HG02981 (cell line): Measurements from ENCODE around the gene TAOK3.
"Not testable (repeated sequence)": the region's sequence is repeated elsewhere in the genome, so short reads cannot be mapped to it uniquely, and the experiment has no call there.

Experiments used
- ATAC-seq: cut with Tn5 transposase; IDR thresholded peaks from one replicate; pipeline ENCODE4 v1.9.1; 2021; ENCODE audit warnings: mild to moderate bottlenecking, moderate library complexity; ENCODE audit not compliant: unreplicated experiment

The TAOK3 gene

GRCh38 chr12:118372541-118373495 is at the start of gene TAOK3:
TAOK3 (minus strand) TSS chr12:118372907; CDS start chr12:118255567, 117,340 bp downstream.
- ATAC-seq, result peak; percentile 78

- no peak for ATAC-seq
These were observed 48.0 kb upstream of the TAOK3 start for GRCh38 chr12:118420673-118421072.

GRCh38 chr12:118418385-118419057 is 45.8 kb upstream of the TAOK3 start:
- no peak for ATAC-seq

- no peak for ATAC-seq
These were observed 45.2 kb upstream of the TAOK3 start for GRCh38 chr12:118417942-118418341.

- ATAC-seq, result no peak
These were observed 37.1 kb upstream of the TAOK3 start for GRCh38 chr12:118409834-118410233.

GRCh38 chr12:118408241-118408640 is 35.5 kb upstream of the TAOK3 start:
- ATAC-seq, result not testable (repeated sequence)

- peak; percentile 59 for ATAC-seq
These were observed 32.3 kb upstream of the TAOK3 start for GRCh38 chr12:118404876-118405521.

- no peak for ATAC-seq
These were observed 29.5 kb upstream of the TAOK3 start for GRCh38 chr12:118402251-118402650.

GRCh38 chr12:118398940-118399339 is 26.2 kb upstream of the TAOK3 start:
- ATAC-seq, result no peak

GRCh38 chr12:118398524-118398923 is 25.8 kb upstream of the TAOK3 start:
- no peak for ATAC-seq

GRCh38 chr12:118397708-118398440 is 25.2 kb upstream of the TAOK3 start:
- no peak for ATAC-seq

- ATAC-seq, result no peak
These were observed 19.1 kb upstream of the TAOK3 start for GRCh38 chr12:118391836-118392235.

- no peak for ATAC-seq
These were observed 18.7 kb upstream of the TAOK3 start for GRCh38 chr12:118391424-118391823.

- no peak for ATAC-seq
These were observed 5.3 kb upstream of the TAOK3 start for GRCh38 chr12:118377884-118378470.

- no peak for ATAC-seq
These were observed 4.5 kb upstream of the TAOK3 start for GRCh38 chr12:118377021-118377883.

GRCh38 chr12:118376089-118377020 is 3.6 kb upstream of the TAOK3 start, which contains the start of gene SUDS3:
SUDS3 (plus strand) TSS chr12:118376555; CDS start chr12:118376692, 137 bp downstream.
- peak; percentile 24 for ATAC-seq

GRCh38 chr12:118375348-118375747 is 2.6 kb upstream of the TAOK3 start:
- ATAC-seq, result no peak

- ATAC-seq, result no peak
These were observed 2.2 kb upstream of the TAOK3 start for GRCh38 chr12:118374909-118375308.
